Activated naive CD4-positive, alpha-beta T cell treated with Interleukin-2 at 50 U/mL for 16 hours (primary cell): Measurements from ENCODE around the gene RPL6.
"Not testable (repeated sequence)": the region's sequence is repeated elsewhere in the genome, so short reads cannot be mapped to it uniquely, and the experiment has no call there.

Experiments used
- DNase-seq: peaks from one replicate; pipeline ENCODE4 v3.0.0-alpha.2; 2020

RPL6 gene

DNA sequence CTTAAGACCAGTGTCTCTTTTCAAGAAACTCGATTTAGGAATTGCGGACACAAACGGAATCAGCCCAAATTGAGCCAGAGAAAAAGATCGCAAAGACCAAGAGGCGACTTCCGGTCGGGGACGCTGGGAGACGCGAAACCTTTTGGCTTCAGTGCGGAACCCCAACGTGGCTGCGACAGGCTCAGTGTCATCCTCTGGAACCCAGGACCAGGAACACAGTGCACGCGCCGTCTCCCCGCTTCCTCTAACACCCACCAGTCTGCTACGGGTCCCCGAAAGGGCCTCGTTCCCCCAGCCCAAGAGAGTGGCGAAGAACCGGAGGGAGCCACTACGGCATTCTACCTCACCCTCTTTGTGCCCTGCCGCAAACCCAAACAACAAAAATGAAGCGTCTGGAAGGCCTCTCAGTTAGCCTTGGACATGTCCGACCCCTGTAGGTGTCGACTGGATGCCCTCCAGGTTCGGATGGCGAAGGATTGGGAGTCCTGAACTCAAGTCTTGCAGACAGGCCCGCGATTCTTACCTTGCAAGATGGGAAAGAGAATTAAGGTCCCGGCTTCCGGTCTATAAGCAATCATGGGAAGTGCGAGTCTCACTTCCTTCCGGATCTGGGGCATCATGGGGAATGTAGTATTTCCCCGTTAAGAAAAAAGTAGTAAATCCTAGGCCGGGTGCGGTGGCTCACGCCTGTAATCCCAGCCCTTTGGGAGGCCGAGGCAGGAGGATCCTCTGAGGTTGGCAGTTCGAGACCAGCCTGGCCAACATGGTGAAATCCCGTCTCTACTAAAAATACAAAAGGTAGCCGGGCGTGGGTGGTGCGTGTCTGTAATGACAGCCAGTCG is at the start of gene RPL6:
TSS of gene RPL6 (minus strand) at position 542 of the 842 bp plus-strand sequence. CDS start 949 bp downstream, outside the sequence.
- DNase-seq, result peak; percentile 78

DNA sequence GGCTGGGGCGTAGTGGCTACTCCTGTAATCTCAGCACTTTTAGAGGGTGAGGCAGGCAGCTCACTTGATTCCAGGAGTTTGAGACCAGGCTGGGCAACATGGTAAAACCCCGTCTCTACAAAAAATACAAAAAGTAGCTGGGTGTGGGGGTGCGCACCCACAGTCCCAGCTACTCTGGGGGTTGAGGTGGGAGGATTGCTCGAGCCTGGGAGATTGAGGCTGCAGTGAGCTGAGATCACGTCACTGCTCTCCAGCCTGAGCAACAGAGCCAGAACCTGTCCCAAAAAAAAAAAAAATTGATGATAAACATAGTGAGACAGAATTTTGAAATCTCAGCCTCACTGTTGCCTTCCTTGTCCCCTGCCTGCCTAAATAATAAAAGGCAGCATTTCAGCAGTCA is 49.3 kb upstream of the RPL6 start:
- DNase-seq, result no peak

DNA sequence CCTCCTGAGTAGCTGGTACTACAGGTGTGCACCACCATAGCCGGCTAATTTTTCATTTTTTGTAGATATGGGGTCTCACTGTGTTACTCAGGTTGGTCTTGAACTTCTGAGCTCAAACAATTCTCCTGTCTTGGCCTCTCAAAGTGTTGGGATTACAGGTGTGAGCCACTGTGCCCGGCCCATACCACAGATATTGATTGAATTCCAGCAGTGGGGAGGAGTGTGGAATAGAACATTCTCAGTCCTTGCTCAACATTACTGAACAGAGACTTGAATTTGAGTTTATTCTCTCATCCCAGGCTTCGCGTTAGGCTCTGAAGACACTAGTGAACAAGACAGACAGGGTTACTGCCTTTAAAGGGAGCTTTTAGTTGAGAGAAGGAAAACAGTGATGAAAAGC is 48.9 kb upstream of the RPL6 start:
- DNase-seq, result no peak

DNA sequence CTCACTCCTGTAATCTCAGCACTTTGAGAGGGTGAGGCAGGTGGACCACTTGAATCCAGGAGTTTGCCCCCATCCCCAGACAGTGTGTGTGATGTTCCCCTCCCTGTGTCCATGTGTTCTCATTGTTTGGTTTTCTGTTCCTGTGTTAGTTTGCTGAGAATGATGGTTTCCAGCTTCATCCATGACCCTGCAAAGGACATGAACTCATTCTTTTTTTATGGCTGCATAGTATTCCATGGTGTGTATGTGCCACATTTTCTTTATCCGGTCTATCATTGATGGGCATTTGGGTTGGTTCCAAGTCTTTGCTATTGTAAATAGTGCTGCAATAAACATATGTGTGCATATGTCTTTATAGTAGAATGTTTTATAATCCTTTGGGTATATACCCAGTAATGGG is 47.7 kb upstream of the RPL6 start:
- not testable (repeated sequence) for DNase-seq

DNA sequence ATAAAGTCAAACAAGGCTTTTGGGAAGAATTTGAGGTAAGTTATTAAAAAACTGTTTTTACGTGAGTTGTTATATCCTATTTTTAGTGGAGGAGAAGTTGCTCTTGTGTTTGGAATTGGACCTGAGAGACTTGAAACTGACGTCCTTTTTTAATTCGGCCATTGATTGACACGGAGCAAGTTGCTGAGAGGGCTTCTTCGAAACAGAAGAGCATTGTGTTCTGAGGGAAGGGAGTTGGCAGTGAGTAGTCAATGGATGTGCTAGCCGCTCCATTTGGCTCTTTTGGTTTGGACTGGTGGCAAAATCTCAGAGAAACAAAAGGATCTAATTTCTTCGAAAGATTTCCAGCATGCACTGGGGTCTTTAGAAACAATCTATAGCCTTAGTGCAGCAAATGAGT is 46.6 kb upstream of the RPL6 start:
- no peak for DNase-seq

DNA sequence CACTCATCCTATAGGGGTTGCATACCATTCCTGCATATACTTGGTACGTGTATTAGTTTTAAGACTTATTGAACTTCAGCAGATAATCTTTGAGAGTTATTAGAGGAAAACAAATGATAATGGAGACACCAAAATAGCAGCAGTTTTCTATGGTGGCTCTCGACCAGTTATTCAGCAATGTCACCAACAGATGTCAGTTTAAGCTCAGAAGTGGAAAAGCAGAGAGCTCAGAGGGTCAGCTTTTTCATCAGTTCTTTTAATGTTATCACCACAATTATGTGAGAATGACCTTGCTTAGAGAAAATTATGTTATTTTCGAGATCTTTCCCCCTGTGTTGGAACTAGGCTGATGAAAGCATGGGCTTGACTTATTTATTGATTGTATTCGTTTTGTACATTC is 41.3 kb upstream of the RPL6 start:
- DNase-seq, result no peak

DNA sequence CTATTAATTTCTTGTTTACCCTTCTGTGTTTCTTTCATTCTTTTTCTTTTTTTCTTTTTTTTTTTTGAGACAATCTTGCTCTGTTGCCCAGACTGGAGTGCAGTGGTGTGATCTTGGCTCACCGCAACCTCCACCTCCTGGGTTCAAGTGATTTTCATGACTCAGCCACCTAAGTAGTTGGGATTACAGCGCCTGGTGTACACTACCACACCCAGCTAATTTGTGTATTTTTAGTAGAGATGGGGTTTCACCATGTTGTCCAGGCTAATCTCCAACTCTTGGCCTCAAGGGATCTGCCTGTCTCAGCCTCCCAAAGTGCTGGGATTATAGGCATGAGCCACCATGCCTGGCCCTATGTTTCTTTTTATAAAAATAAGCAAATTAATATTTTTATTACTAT is 38.8 kb upstream of the RPL6 start:
- not testable (repeated sequence) for DNase-seq

DNA sequence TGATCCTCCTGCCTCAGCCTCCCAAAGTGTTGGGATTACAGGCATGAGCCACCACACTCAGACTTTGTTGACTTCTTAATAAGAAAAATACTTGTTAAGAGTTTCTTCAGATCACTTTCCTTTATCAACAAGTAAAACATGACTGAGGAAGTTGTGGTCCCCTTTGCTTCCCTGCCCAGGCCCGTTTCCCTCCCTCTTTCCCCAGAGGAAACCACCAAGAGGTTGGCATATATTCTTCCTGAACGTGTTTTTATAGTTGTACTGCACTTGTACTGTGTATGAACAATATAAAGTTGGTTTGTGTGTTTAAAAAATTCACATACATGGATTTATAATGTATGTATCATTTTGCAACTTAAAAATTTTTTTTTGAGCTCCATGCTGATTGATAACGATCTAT is 37.7 kb upstream of the RPL6 start:
- no peak for DNase-seq

DNA sequence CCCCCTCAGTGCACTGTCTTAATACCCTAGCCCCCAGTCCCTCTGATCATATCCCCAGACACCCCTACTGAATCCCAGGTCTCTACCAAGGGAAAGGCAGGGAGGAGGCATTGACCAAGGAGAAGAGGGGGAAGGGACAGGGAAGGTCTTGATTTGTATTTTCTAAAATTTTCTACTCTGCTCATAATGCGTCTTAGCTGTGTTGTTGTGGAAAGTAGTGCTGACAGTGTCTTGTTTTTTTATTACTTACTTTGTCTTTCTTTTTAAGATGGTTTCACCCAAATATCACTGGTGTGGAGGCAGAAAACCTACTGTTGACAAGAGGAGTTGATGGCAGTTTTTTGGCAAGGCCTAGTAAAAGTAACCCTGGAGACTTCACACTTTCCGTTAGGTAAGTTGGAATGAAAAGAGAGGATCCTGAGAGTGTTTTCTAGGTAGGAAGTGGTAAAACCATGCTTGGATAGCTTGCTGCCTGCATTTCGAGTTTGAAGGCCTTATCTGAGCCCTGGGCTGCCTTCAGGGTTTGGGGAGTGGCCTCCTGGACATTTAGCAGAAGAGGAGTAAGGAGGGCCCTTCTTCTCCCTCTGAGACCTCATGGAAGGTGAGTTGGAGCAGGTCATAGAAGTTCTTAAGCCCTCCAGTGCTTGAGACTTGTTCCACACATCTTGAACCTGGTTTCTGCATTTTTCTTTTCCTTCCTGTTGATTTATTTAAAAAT is 36.8 kb upstream of the RPL6 start:
- DNase-seq, result no peak

DNA sequence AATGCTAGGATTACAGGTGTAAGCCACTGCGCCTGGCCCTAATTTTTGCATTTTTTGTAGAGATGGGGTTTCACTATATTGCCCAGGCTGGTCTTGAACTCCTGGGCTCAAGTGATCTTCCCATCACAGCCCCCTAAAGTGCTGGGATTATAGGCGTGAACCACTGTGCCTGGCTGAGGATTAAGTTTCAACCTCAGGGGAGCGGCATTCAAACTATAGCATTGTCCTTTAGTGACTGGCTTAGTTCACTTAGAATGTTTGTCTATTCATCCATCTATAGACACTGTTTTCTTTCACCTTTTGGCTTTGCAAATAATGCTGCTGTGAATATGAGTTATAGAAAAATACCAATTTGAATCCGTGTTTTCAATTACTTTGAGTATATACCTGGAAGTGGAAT is 34.5 kb upstream of the RPL6 start:
- DNase-seq, result no peak

DNA sequence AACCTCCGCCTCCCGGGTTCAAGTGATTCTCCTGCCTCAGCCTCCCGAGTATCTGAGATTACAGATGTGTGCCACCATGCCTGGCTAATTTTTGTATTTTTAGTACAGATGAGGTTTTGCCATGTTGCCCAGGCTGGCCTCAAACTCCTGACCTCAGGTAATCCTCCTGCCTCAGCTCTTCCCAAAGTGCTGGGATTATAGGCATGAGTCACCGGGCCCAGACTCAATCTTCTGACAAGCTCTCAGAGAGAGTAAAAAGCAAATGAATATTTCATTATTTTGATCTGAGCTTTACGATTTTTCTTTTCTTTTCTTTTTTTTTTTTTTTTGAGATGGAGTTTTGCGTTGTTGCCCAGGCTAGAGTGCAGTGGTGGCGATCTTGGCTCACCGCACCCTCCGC is 31.2 kb upstream of the RPL6 start:
- DNase-seq, result not testable (repeated sequence)

DNA sequence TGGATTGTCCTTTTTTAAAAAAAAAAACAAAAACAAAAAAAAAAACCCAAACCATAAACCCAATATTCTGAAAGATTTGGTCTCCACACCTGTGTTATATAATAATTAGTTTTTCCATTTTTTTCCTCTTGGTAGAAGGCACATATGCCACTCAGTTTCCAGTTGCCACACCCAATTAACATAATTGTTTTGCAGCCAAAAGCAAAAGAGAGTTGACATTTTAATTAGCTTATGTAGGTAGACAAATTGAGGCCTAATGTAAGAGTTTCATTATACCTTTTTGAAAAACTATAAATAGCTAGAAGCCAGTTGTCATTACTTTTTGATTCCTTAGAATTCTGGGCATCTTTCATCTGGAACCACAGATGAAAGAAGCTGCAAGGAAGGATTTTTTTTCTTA is 30.4 kb upstream of the RPL6 start:
- DNase-seq, result no peak

DNA sequence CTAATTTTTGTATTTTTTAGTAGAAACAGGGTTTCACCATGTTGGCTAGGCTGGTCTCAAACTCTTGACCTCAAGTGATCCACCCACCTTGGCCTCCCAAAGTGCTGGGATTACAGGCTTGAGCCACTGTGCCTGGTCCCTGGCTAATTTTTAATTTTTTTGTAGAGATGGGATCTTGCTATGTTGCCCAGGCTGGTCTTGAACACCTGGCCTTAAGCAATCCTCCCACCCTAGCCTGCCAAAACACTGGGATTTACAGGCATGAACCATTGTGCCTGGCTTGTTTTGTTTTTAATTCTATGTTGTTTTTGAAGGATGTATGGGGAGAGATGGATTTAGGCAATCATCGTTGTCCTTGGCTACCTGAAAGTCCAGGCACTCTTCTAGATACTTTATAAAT is 29.2 kb upstream of the RPL6 start:
- not testable (repeated sequence) for DNase-seq

DNA sequence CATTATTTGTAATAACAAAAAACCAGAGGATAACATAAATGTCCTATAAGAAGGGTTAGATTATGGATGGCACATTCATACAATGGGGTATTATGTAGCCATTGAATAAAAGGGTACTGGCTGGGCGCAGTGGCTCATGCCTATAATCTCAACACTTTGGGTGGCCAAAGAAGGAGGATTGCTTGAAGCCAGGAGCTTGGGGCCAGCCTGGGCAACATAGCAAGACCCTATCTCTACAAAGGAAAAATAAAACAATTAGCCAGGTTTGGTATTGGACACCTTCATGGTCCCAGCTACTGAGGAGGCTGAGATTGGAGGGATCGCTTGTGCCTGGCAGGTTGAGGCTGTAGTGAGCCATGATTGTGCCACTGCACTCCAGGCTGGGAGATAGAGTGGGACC is 24.1 kb upstream of the RPL6 start:
- DNase-seq, result no peak

DNA sequence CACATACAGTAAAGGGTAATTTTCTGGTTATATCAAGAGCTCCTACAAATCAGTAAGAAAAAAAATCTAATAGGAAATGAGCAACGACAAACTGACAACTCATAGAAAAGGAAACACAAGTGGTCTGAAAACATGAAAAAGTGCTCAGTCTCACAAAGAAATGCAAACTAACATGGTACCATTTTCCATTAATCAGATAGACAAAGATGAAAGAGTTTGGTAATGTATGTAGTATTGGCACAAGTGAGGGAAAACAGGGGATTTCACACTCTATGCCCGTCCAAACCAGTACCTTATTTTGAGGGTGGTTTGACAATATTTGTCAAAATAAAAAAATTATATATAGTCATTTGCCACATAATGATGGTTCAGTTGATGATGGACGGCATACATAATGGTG is 22.6 kb upstream of the RPL6 start:
- no peak for DNase-seq

DNA sequence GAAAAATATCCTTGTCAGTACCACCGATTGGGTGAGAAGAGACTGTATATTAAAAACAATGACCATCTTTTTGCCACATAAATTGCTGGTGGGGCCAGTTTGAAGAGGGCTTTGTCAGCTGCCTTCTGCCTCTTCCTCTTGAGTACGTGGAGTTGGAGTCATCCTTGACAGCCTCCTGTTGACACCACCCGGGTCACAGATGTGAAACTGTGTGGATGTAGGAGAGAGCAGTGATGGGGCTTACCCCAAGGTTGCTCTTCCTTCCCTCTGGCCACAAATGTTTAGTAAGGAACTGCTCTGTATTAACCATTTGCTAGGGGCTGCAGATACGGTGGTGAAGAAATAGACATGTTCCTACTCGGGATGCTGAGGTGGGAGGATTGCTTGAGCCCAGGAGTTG is 21.5 kb upstream of the RPL6 start:
- DNase-seq, result no peak

DNA sequence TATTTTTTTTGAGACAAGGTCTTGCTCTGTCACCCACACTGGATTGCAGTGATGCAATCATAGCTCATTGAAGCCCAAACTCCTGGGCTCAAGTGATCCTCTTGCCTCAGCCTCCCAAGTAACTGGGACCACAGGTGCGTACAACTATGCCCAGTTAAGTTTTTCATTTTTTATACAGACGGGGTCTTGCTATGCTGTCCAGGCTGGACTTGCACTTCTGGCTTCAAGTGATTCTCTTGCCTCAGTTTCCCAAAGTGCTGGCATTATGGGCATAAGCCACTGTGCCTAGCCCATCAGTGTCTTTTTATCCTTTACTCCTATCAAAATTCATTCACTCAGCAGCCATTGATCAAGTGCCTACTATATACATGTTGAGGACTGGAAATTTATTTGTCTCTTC is 18.4 kb upstream of the RPL6 start:
- DNase-seq, result no peak

DNA sequence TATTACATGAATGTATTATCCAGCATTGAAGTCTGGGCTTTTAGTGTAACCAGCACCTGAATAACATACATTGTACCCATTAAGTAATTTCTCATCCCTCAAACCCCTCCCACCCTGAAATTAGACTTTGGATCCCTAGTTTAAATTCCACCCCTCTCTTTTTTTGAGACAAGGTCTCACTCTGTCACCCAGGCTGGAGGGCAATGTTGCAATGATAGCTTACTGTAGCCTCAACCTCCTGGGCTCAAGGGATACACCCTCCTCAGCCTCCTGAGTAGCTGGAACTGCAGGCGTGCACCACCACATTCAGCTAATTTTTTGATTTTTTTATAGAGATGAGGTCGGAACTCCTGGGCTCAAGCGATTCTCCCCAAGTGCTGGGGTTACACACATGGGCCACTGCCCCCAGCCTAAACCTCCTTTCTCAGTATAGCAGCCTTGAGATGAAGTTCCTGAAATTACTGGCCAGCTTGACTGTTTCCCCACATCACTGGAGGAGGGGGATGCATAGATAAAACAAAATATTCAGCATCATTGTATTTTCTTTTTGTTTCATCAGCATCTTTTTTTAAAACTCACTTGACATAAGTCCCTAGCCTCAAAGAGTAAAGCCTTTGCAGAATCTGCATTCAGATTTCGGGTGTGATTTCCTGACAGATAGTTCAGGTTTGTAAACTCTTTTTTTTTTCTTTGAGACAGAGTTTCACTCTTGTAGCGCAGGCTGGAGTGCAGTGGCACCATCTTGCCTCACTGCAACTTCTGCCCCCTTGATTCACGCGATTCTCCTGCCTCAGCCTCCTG is 16.4 kb upstream of the RPL6 start:
- no peak for DNase-seq

DNA sequence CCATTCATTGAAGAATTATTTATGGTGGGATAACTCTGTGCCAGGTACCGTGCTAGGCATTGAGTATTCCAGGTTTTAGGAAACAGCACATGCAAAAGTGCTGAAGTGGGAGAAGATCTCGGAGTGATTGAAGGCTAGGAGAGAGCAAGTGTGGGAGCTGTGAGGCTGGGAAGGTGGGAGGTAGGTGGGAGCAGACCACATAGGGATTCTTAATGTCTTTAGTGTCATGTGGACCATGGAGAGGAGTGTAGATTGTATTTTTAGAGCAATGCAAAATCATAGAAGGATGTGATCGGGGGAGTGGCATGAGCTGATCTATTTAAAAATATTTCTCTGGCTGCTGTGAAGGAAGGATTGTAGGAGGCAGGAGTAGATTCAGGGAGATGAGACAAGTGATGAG is 14.7 kb upstream of the RPL6 start:
- no peak for DNase-seq

DNA sequence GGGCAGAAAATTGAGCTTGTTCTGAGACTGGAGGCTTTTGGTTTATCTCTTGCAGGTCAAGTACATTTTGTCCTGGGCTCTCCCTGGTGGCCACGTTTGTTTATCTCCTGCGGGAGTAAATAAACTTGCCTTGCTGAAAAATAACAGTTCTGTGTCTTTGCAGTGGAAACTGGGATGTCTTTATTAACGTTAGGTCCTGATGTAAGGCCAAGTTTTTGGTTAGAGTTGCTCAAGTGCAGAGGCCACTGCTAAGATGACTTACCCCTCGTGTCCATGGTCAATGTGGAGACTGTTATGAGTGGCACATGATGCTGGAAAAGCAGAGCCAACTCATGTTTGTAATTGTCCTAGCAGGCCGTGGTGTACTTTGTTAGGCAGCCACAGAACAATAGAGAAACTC is 13.1 kb upstream of the RPL6 start:
- no peak for DNase-seq

DNA sequence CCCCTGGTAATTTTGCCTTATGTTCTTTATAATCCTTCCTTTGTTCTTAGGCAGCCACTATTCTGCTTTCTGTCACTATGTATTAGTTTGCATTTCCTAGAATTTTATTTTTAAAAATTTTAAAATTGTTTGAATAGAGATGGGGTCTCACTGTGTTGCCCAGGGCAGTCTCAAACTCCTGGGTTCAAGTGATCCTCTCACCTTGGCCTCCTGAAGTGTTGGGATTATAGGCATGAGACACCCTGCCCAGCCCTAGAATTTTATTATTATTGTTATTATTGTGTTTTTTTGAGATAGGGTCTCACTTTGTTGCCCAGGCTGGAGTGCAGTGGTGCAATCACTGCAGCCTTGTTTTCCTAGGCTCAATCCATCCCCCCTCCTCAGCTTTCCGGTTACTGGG is 12.0 kb upstream of the RPL6 start:
- no peak for DNase-seq

DNA sequence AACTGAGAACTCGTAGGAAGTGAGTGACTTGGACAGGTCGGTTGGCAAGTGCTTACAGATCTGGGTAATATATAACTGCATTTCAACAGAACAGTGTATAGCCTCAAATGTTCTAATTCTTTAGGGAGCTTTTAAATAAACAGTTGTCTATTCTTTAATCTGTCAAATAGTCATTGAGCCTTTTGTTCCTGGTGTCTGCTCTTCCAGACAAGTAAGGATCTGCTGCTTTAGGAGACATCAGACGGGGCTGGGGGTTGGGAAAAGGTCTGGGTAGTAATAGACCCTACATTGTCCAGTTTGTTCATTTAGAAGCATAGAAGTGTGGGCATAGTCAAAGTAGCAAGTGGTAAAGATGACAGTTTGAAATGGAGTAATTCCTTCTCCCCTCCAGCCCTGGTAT is 11.3 kb upstream of the RPL6 start:
- DNase-seq, result no peak

DNA sequence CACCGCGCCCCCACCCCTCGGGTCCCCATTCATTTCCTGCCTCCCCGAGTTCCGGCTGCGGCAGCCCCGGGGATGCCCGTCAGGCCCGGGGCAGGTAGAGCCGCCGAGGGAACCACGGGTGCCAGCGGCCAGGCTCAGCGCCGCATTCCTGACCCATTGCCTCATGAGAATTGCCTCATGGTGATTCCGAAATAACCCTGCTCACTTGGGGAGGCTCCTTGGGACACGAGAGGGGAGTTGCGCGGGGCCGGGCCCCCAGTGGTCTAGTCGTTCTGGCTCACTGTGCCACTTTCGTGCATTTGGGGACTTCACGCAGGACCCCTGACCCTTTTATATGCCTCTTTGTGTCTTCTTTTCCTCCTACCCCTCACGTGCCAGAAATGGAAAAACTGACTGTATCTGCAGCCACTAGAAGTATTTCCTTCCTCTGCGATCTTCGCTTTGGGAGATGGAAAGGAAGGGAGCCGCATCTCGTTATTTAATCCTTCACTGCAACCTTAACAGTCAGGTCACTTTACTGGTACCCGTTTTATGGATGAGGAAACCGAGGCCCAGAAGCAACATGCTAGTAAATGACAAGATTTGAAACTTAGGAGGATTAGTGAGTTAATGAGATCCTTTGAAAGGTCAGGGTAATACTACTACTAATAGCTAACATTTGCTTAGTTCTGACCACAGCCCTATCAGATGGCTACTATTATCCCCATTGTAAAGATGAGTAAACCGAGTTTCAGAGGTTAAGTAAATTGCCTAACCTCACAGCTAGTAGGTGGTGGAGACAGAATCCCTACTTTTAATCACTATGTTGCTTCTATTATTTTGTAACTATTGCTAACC is 10.1 kb upstream of the RPL6 start:
- DNase-seq, result no peak
